Skeletal muscle cell (primary cell): Measurements from ENCODE around the gene FBRS.
A peak's percentile ranks its signal among the peaks of the same experiment; 100 is the strongest.
"Not testable (repeated sequence)": the region's sequence is repeated elsewhere in the genome, so short reads cannot be mapped to it uniquely, and the experiment has no call there.

Source experiments
- DNase-seq: peaks from one replicate; pipeline ENCODE4 v3.0.0-alpha.2; 2010; ENCODE audit warnings: low read depth
- H3K4me3 ChIP-seq: 2 replicates; pipeline ENCODE4 v1.5.1; 2011; ENCODE audit warnings: low read depth, mild to moderate bottlenecking, control low read depth, low read length, moderate library complexity

Gene FBRS

GRCh38 chr16:30692396-30693064, 34.3 kb downstream of the FBRS start:
- DNase-seq: no peak
- H3K4me3 ChIP-seq: no peak overlapping the region

GRCh38 chr16:30694926-30695693, 36.9 kb downstream of the FBRS start:
- no peak for DNase-seq

GRCh38 chr16:30696646-30697045, 38.4 kb downstream of the FBRS start:
- not testable (repeated sequence) for DNase-seq, H3K4me3 ChIP-seq

More at GRCh38 chr16:30694926-30695693, 36.9 kb downstream of the FBRS start:
- H3K4me3 ChIP-seq: no peak overlapping the region

GRCh38 chr16:30697264-30698138, 39.3 kb downstream of the FBRS start:
- DNase-seq: peak; percentile 91
- H3K4me3 ChIP-seq: peak overlapping the region; percentile 92

- DNase-seq: peak; percentile 67
- peak overlapping the region; percentile 92 for H3K4me3 ChIP-seq
Measured at GRCh38 chr16:30698139-30698815, 40.0 kb downstream of the FBRS start.

- peak within 1 kb of the TSS; percentile 92 for H3K4me3 ChIP-seq
- peak; percentile 25 for DNase-seq
Measured at GRCh38 chr16:30698816-30699614, 40.8 kb downstream of the FBRS start, which contains the start of gene SRCAP. TSS of gene SRCAP (plus strand) at chr16:30699171. CDS start at chr16:30700825, 1,654 bp downstream.

- no peak for DNase-seq
- peak overlapping the region; percentile 92 for H3K4me3 ChIP-seq
Measured at GRCh38 chr16:30699615-30700099, 41.4 kb downstream of the FBRS start.

- H3K4me3 ChIP-seq: no peak overlapping the region
- DNase-seq: no peak
Measured at GRCh38 chr16:30700491-30700890, 42.3 kb downstream of the FBRS start.

- H3K4me3 ChIP-seq: no peak overlapping the region
- no peak for DNase-seq
Measured at GRCh38 chr16:30700971-30701370, 42.7 kb downstream of the FBRS start.

- H3K4me3 ChIP-seq, DNase-seq: not testable (repeated sequence)
Measured at GRCh38 chr16:30703071-30703470, 44.8 kb downstream of the FBRS start.

- no peak overlapping the region for H3K4me3 ChIP-seq
- no peak for DNase-seq
Measured at GRCh38 chr16:30703971-30704370, 45.7 kb downstream of the FBRS start.

GRCh38 chr16:30706046-30706445, 47.8 kb downstream of the FBRS start:
- no peak overlapping the region for H3K4me3 ChIP-seq
- no peak for DNase-seq

GRCh38 chr16:30710971-30711370, 52.7 kb downstream of the FBRS start:
- no peak overlapping the region for H3K4me3 ChIP-seq
- no peak for DNase-seq

GRCh38 chr16:30711712-30712111, 53.5 kb downstream of the FBRS start:
- no peak overlapping the region for H3K4me3 ChIP-seq
- DNase-seq: no peak

- no peak for DNase-seq
- H3K4me3 ChIP-seq: no peak overlapping the region
Measured at GRCh38 chr16:30715750-30716445, 57.7 kb downstream of the FBRS start.

- DNase-seq: no peak
- H3K4me3 ChIP-seq: no peak overlapping the region
Measured at GRCh38 chr16:30720086-30720485, 61.9 kb downstream of the FBRS start.
